Measurements from ENCODE around the gene SNAPC3.
"Not testable (repeated sequence)": the region's sequence is repeated elsewhere in the genome, so short reads cannot be mapped to it uniquely, and the experiment has no call there.

The SNAPC3 gene

GRCh38 chr9:15422372-15423230 lies at the start of gene SNAPC3:
TSS of gene SNAPC3 (plus strand) at chr9:15422876. CDS start at chr9:15422880, 4 bp downstream.
- peak; percentile 99 for ATAC-seq
- H3K4me1 Mint-ChIP-seq, result peaks cover 26% of the 10 kb centered on the region
- H3K27me3 Mint-ChIP-seq, result no peaks in the 10 kb centered on the region
- H3K27ac Mint-ChIP-seq, result peak within 1 kb of the TSS; percentile 96
- H3K4me3 Mint-ChIP-seq, result peak within 1 kb of the TSS; percentile 85
- H3K9me3 Mint-ChIP-seq, result no peaks in the 10 kb centered on the region
- peaks cover 18% of the 10 kb centered on the region for H3K36me3 Mint-ChIP-seq

- H3K27me3 Mint-ChIP-seq, result peaks cover 31% of the 10 kb centered on the region
- ATAC-seq, result no peak
Measured at GRCh38 chr9:15373881-15374280, 48.8 kb upstream of the SNAPC3 start.

GRCh38 chr9:15374310-15374709 lies 48.4 kb upstream of the SNAPC3 start:
- Mint-ChIP-seq H3K36me3 (peaks cover 6% of the 10 kb centered on the region), H3K27me3 (peaks cover 35% of the 10 kb centered on the region), H3K27ac (no peak overlapping the region), H3K4me1 (peaks cover 12% of the 10 kb centered on the region), H3K9me3 (peaks cover 2% of the 10 kb centered on the region), H3K4me3 (no peak overlapping the region)
- peak; percentile 71 for ATAC-seq

More at GRCh38 chr9:15373881-15374280, 48.8 kb upstream of the SNAPC3 start:
- no peak overlapping the region for H3K27ac Mint-ChIP-seq
- peaks cover 12% of the 10 kb centered on the region for H3K4me1 Mint-ChIP-seq
- H3K36me3 Mint-ChIP-seq, result peaks cover 6% of the 10 kb centered on the region
- H3K9me3 Mint-ChIP-seq, result peaks cover 2% of the 10 kb centered on the region
- H3K4me3 Mint-ChIP-seq, result no peak overlapping the region

GRCh38 chr9:15374825-15375224 lies 47.9 kb upstream of the SNAPC3 start:
- Mint-ChIP-seq H3K36me3 (peaks cover 6% of the 10 kb centered on the region), H3K4me3 (no peak overlapping the region), H3K4me1 (peaks cover 12% of the 10 kb centered on the region), H3K9me3 (peaks cover 2% of the 10 kb centered on the region), H3K27ac (no peak overlapping the region), H3K27me3 (peaks cover 40% of the 10 kb centered on the region)
- ATAC-seq, result no peak

- no peak overlapping the region for H3K4me3 Mint-ChIP-seq
- H3K36me3 Mint-ChIP-seq, result peaks cover 6% of the 10 kb centered on the region
- H3K27me3 Mint-ChIP-seq, result peaks cover 40% of the 10 kb centered on the region
- H3K27ac Mint-ChIP-seq, result no peak overlapping the region
- ATAC-seq, result no peak
- H3K9me3 Mint-ChIP-seq, result peaks cover 2% of the 10 kb centered on the region
- peaks cover 12% of the 10 kb centered on the region for H3K4me1 Mint-ChIP-seq
Measured at GRCh38 chr9:15377625-15378540, 44.8 kb upstream of the SNAPC3 start.

- H3K4me1 Mint-ChIP-seq, H3K36me3 Mint-ChIP-seq, H3K9me3 Mint-ChIP-seq, ATAC-seq, H3K27ac Mint-ChIP-seq, H3K4me3 Mint-ChIP-seq: not testable (repeated sequence)
- peaks cover 40% of the 10 kb centered on the region for H3K27me3 Mint-ChIP-seq
Measured at GRCh38 chr9:15379317-15379716, 43.4 kb upstream of the SNAPC3 start.

GRCh38 chr9:15379888-15380287 lies 42.8 kb upstream of the SNAPC3 start:
- H3K27ac Mint-ChIP-seq, H3K9me3 Mint-ChIP-seq, H3K4me1 Mint-ChIP-seq, H3K4me3 Mint-ChIP-seq, ATAC-seq, H3K36me3 Mint-ChIP-seq: not testable (repeated sequence)
- H3K27me3 Mint-ChIP-seq, result peaks cover 40% of the 10 kb centered on the region

GRCh38 chr9:15381491-15381890 lies 41.2 kb upstream of the SNAPC3 start:
- Mint-ChIP-seq H3K4me3 (no peak overlapping the region), H3K4me1 (no peaks in the 10 kb centered on the region), H3K27ac (no peak overlapping the region), H3K27me3 (peaks cover 31% of the 10 kb centered on the region), H3K9me3 (no peaks in the 10 kb centered on the region), H3K36me3 (no peaks in the 10 kb centered on the region)
- no peak for ATAC-seq

GRCh38 chr9:15386465-15386864 lies 36.2 kb upstream of the SNAPC3 start:
- Mint-ChIP-seq H3K4me1 (no peaks in the 10 kb centered on the region), H3K9me3 (no peaks in the 10 kb centered on the region), H3K4me3 (no peak overlapping the region), H3K36me3 (no peaks in the 10 kb centered on the region), H3K27me3 (peaks cover 12% of the 10 kb centered on the region), H3K27ac (no peak overlapping the region)
- no peak for ATAC-seq

- Mint-ChIP-seq H3K4me3 (no peak overlapping the region), H3K4me1 (no peaks in the 10 kb centered on the region), H3K9me3 (no peaks in the 10 kb centered on the region), H3K36me3 (no peaks in the 10 kb centered on the region), H3K27me3 (no peaks in the 10 kb centered on the region), H3K27ac (no peak overlapping the region)
- no peak for ATAC-seq
Measured at GRCh38 chr9:15389173-15389572, 33.5 kb upstream of the SNAPC3 start.

- no peaks in the 10 kb centered on the region for H3K27me3 Mint-ChIP-seq
- no peaks in the 10 kb centered on the region for H3K9me3 Mint-ChIP-seq
- H3K4me3 Mint-ChIP-seq, result no peak overlapping the region
- H3K36me3 Mint-ChIP-seq, result no peaks in the 10 kb centered on the region
- ATAC-seq, result no peak
- no peak overlapping the region for H3K27ac Mint-ChIP-seq
- H3K4me1 Mint-ChIP-seq, result no peaks in the 10 kb centered on the region
Measured at GRCh38 chr9:15389631-15390030, 33.0 kb upstream of the SNAPC3 start.

- H3K36me3 Mint-ChIP-seq, result no peaks in the 10 kb centered on the region
- no peak overlapping the region for H3K4me3 Mint-ChIP-seq
- no peak overlapping the region for H3K27ac Mint-ChIP-seq
- H3K27me3 Mint-ChIP-seq, result no peaks in the 10 kb centered on the region
- no peaks in the 10 kb centered on the region for H3K9me3 Mint-ChIP-seq
- no peaks in the 10 kb centered on the region for H3K4me1 Mint-ChIP-seq
- ATAC-seq, result no peak
Measured at GRCh38 chr9:15390201-15390600, 32.5 kb upstream of the SNAPC3 start.

- H3K27me3 Mint-ChIP-seq, result no peaks in the 10 kb centered on the region
- no peak overlapping the region for H3K27ac Mint-ChIP-seq
- no peaks in the 10 kb centered on the region for H3K36me3 Mint-ChIP-seq
- no peak overlapping the region for H3K4me3 Mint-ChIP-seq
- no peak for ATAC-seq
- H3K9me3 Mint-ChIP-seq, result no peaks in the 10 kb centered on the region
- H3K4me1 Mint-ChIP-seq, result no peaks in the 10 kb centered on the region
Measured at GRCh38 chr9:15392363-15392762, 30.3 kb upstream of the SNAPC3 start.

- Mint-ChIP-seq H3K4me1 (no peaks in the 10 kb centered on the region), H3K9me3 (peaks cover 7% of the 10 kb centered on the region), H3K4me3 (no peak overlapping the region), H3K36me3 (peaks cover 6% of the 10 kb centered on the region), H3K27ac (no peak overlapping the region), H3K27me3 (no peaks in the 10 kb centered on the region)
- ATAC-seq, result no peak
Measured at GRCh38 chr9:15400281-15400941, 22.3 kb upstream of the SNAPC3 start.

GRCh38 chr9:15401266-15401665 lies 21.4 kb upstream of the SNAPC3 start:
- peaks cover 7% of the 10 kb centered on the region for H3K9me3 Mint-ChIP-seq
- no peak overlapping the region for H3K4me3 Mint-ChIP-seq
- H3K4me1 Mint-ChIP-seq, result no peaks in the 10 kb centered on the region
- H3K36me3 Mint-ChIP-seq, result peaks cover 6% of the 10 kb centered on the region
- H3K27ac Mint-ChIP-seq, result no peak overlapping the region
- no peaks in the 10 kb centered on the region for H3K27me3 Mint-ChIP-seq
- ATAC-seq, result no peak
